Peyer's patch (tissue), 4 donors: Measurements from ENCODE around the gene POLR2M. TPM values are rescaled to one million over a fixed set of nuclear protein-coding genes. Genes with fewer than 3 reads are reported as not detected.

Source experiments
- DNase-seq, 3 donors: peaks; one replicate each; pipeline ENCODE4 v3.0.0-alpha.2; 2017 to 2019
- H3K27ac ChIP-seq, 4 donors: fragments of 200-600 bp; sonication (generic); one replicate each; pipeline ENCODE4 v1.5.1; 2016 to 2019
- H3K27me3 ChIP-seq, 2 donors: fragments of 200-600 bp; sonication (generic); one replicate each; pipeline ENCODE4 v1.5.1; 2019
- H3K36me3 ChIP-seq, 3 donors: fragments of 200-600 bp; sonication (generic); one replicate each; pipeline ENCODE4 v1.5.1; 2016 to 2019
- H3K4me1 ChIP-seq, 4 donors: fragments of 200-600 bp; sonication (generic); one replicate each; pipeline ENCODE4 v1.5.1; 2016 to 2019
- H3K4me3 ChIP-seq, 4 donors: fragments of 200-600 bp; sonication (generic); 1 replicate in 3 of 4; 2 replicates in 1 of 4; pipeline ENCODE4 v1.5.1; 2016 to 2019; ENCODE audit warnings: mild to moderate bottlenecking in 1 of 4
- H3K9me3 ChIP-seq, 4 donors: fragments of 200-600 bp; sonication (generic); one replicate each; pipeline ENCODE4 v1.5.1; 2016 to 2019; ENCODE audit warnings: mild to moderate bottlenecking in 1 of 4
- CTCF ChIP-seq, 6 experiments: fragments of 450-650 bp in 4 of 6; fragments of 200-600 bp in 2 of 6; sonication (generic) in 1 of 6; IDR thresholded peaks; one replicate each; pipeline ENCODE4 v1.5.1; 2017 to 2019; ENCODE audit warnings: antibody characterized with exemption in 6 of 6, mild to moderate bottlenecking in 3 of 6, moderate library complexity in 1 of 6
- POLR2A ChIP-seq, 2 donors: fragments of 450-650 bp; IDR thresholded peaks; one replicate each; pipeline ENCODE4 v1.5.1; 2017; ENCODE audit warnings: antibody characterized with exemption in 2 of 2, mild to moderate bottlenecking in 2 of 2, moderate library complexity in 2 of 2
- total RNA-seq, 4 donors: library from RNA; depleted of rRNA; stranded (reverse); fragments of >200 nt; gene quantifications; one replicate each; pipeline ENCODE4 v1.1.0, GENCODE V29; 2016

POLR2M gene
- total RNA-seq, 4 donors from 2014 or later = 141 to 595 (median 211) TPM

- no peak overlapping the region for H3K4me3 ChIP-seq
- no peaks in the 10 kb centered on the region for H3K9me3 ChIP-seq
- TF ChIP-seq CTCF (IDR thresholded peaks at IDR 0.05) = no peak
- no peak for TF ChIP-seq POLR2A (IDR thresholded peaks at IDR 0.05)
- H3K4me1 ChIP-seq = no peaks in the 10 kb centered on the region
- H3K36me3 ChIP-seq = peaks cover 0 to 26% (median 0%) of the 10 kb centered on the region in 3 donors
- DNase-seq = no peak
- no peaks in the 10 kb centered on the region for H3K27me3 ChIP-seq
- no peak overlapping the region for H3K27ac ChIP-seq
Measured at GRCh38 chr15:57718309-57718708, 11.8 kb downstream of the POLR2M start.

- Histone ChIP-seq H3K9me3 (no peaks in the 10 kb centered on the region), H3K4me1 (no peaks in the 10 kb centered on the region), H3K27me3 (no peaks in the 10 kb centered on the region), H3K36me3 (peaks cover 0 to 2% (median 0%) of the 10 kb centered on the region in 3 donors), H3K4me3 (no peak overlapping the region), H3K27ac (no peak overlapping the region)
- no peak for DNase-seq
- no peak for TF ChIP-seq POLR2A (IDR thresholded peaks at IDR 0.05)
- no peak for TF ChIP-seq CTCF (IDR thresholded peaks at IDR 0.05)
Measured at GRCh38 chr15:57720867-57721266, 14.4 kb downstream of the POLR2M start.

- TF ChIP-seq CTCF (IDR thresholded peaks at IDR 0.05) = no peak
- TF ChIP-seq POLR2A (IDR thresholded peaks at IDR 0.05) = no peak
- no peak for DNase-seq
- Histone ChIP-seq H3K4me3 (no peak overlapping the region), H3K36me3 (no peaks in the 10 kb centered on the region), H3K4me1 (no peaks in the 10 kb centered on the region), H3K27me3 (no peaks in the 10 kb centered on the region), H3K27ac (no peak overlapping the region), H3K9me3 (no peaks in the 10 kb centered on the region)
Measured at GRCh38 chr15:57726411-57726810, 19.9 kb downstream of the POLR2M start.

- Histone ChIP-seq H3K4me1 (no peaks in the 10 kb centered on the region), H3K27me3 (no peaks in the 10 kb centered on the region), H3K4me3 (no peak overlapping the region), H3K27ac (no peak overlapping the region), H3K36me3 (no peaks in the 10 kb centered on the region), H3K9me3 (no peaks in the 10 kb centered on the region)
- DNase-seq = no peak
- TF ChIP-seq CTCF (IDR thresholded peaks at IDR 0.05) (no peak), POLR2A (IDR thresholded peaks at IDR 0.05) (no peak)
Measured at GRCh38 chr15:57727031-57727430, 20.5 kb downstream of the POLR2M start.

- TF ChIP-seq POLR2A (IDR thresholded peaks at IDR 0.05) = no peak
- Histone ChIP-seq H3K27me3 (no peaks in the 10 kb centered on the region), H3K4me1 (no peaks in the 10 kb centered on the region), H3K9me3 (no peaks in the 10 kb centered on the region), H3K36me3 (no peaks in the 10 kb centered on the region), H3K27ac (no peak overlapping the region), H3K4me3 (no peak overlapping the region)
- no peak for DNase-seq
Measured at GRCh38 chr15:57728436-57728835, 21.9 kb downstream of the POLR2M start.

GRCh38 chr15:57730876-57731275, 24.4 kb downstream of the POLR2M start:
- TF ChIP-seq POLR2A (IDR thresholded peaks at IDR 0.05) = no peak
- DNase-seq = no peak
- H3K4me3 ChIP-seq = no peak overlapping the region
- H3K27ac ChIP-seq = no peak overlapping the region
- no peaks in the 10 kb centered on the region for H3K36me3 ChIP-seq
- H3K9me3 ChIP-seq = no peaks in the 10 kb centered on the region
- no peaks in the 10 kb centered on the region for H3K4me1 ChIP-seq
- H3K27me3 ChIP-seq = no peaks in the 10 kb centered on the region

GRCh38 chr15:57731530-57732103, 25.1 kb downstream of the POLR2M start:
- no peak overlapping the region for H3K27ac ChIP-seq

More at GRCh38 chr15:57731530-57732103, 25.1 kb downstream of the POLR2M start:
- no peaks in the 10 kb centered on the region for H3K27me3 ChIP-seq
- H3K9me3 ChIP-seq = no peaks in the 10 kb centered on the region
- TF ChIP-seq POLR2A (IDR thresholded peaks at IDR 0.05) = no peak
- no peak for TF ChIP-seq CTCF (IDR thresholded peaks at IDR 0.05)
- H3K4me3 ChIP-seq = no peak overlapping the region
- no peaks in the 10 kb centered on the region for H3K4me1 ChIP-seq
- no peaks in the 10 kb centered on the region for H3K36me3 ChIP-seq
- DNase-seq = no peak
